SK-N-SH treated with all-trans-retinoic acid at 6 μM for 48 hours (cell line): ENCODE measurements around the gene DIPK1A.
"Not testable (repeated sequence)": the region's sequence is repeated elsewhere in the genome, so short reads cannot be mapped to it uniquely, and the experiment has no call there.

ENCODE experiments used
- ATAC-seq: fragments of 200-7000 bp; cut with Tn5 transposase; 3 replicates; pipeline ENCODE4 v1.9.1; 2020; ENCODE audit warnings: mild to moderate bottlenecking, moderate library complexity
- ARNTL ChIP-seq: fragments of 450-650 bp; formaldehyde crosslinking; IDR thresholded peaks from 2 replicates; pipeline ENCODE4 v1.5.0; 2020; ENCODE audit warnings: low read depth, mild to moderate bottlenecking, moderate library complexity, borderline replicate concordance
- CSDC2 ChIP-seq: fragments of 250-450 bp; sonication (Bioruptor Pico); IDR thresholded peaks from 2 replicates; pipeline ENCODE4 v1.5.0; 2020; ENCODE audit warnings: mild to moderate bottlenecking, moderate library complexity
- GLIS3 ChIP-seq: fragments of 250-450 bp; sonication (Bioruptor Pico); IDR thresholded peaks from 2 replicates; pipeline ENCODE4 v1.5.0; 2020; ENCODE audit warnings: mild to moderate bottlenecking, moderate library complexity
- ISL1 ChIP-seq: fragments of 250-450 bp; sonication (Bioruptor Pico); IDR thresholded peaks from 2 replicates; pipeline ENCODE4 v2.1.2; 2022; ENCODE audit warnings: mild to moderate bottlenecking, moderate library complexity
- RARB ChIP-seq: fragments of 250-450 bp; sonication (Bioruptor Pico); IDR thresholded peaks from 2 replicates; pipeline ENCODE4 v1.8.0; 2021; ENCODE audit warnings: mild to moderate bottlenecking, moderate library complexity
- SNAI2 ChIP-seq: fragments of 250-450 bp; sonication (Bioruptor Pico); IDR thresholded peaks from 2 replicates; pipeline ENCODE4 v1.5.0; 2020; ENCODE audit warnings: mild to moderate bottlenecking, moderate library complexity
- TCF4 ChIP-seq: fragments of 250-450 bp; sonication (Bioruptor Pico); IDR thresholded peaks from 2 replicates; pipeline ENCODE4 v1.8.0; 2021; ENCODE audit warnings: mild to moderate bottlenecking, moderate library complexity, borderline replicate concordance
- TOX ChIP-seq: fragments of 250-450 bp; sonication (Bioruptor Pico); IDR thresholded peaks from 2 replicates; pipeline ENCODE4 v1.8.0; 2021; ENCODE audit warnings: mild to moderate bottlenecking, moderate library complexity, borderline replicate concordance
- ZC3H10 ChIP-seq: fragments of 250-450 bp; sonication (Bioruptor Pico); IDR thresholded peaks from 2 replicates; pipeline ENCODE4 v1.5.1; 2021; ENCODE audit warnings: mild to moderate bottlenecking, moderate library complexity
- ZFP3 ChIP-seq: fragments of 250-450 bp; sonication (Bioruptor Pico); IDR thresholded peaks from 2 replicates; pipeline ENCODE4 v1.5.0; 2020; ENCODE audit warnings: mild to moderate bottlenecking, moderate library complexity
- ZNF565 ChIP-seq: fragments of 450-650 bp; formaldehyde crosslinking; conservative IDR thresholded peaks from 2 replicates; pipeline ENCODE4 v1.5.0; 2020; ENCODE audit warnings: low read depth, mild to moderate bottlenecking, moderate library complexity
- ZNF8 ChIP-seq: fragments of 450-650 bp; formaldehyde crosslinking; IDR thresholded peaks from 2 replicates; pipeline ENCODE4 v1.5.0; 2020; ENCODE audit warnings: mild to moderate bottlenecking, moderate library complexity
- TF ChIP-seq, protein P1 (sequence below): fragments of 250-450 bp; sonication (Bioruptor Pico); IDR thresholded peaks from 2 replicates; pipeline ENCODE4 v1.5.0; 2020; ENCODE audit warnings: mild to moderate bottlenecking, moderate library complexity
- TF ChIP-seq, protein P2 (sequence below): fragments of 250-450 bp; sonication (Bioruptor Pico); IDR thresholded peaks from 2 replicates; pipeline ENCODE4 v1.5.1; 2021; ENCODE audit warnings: mild to moderate bottlenecking, moderate library complexity
- TF ChIP-seq, protein P3 (sequence below): fragments of 250-450 bp; sonication (Bioruptor Pico); IDR thresholded peaks from 2 replicates; pipeline ENCODE4 v1.8.0; 2021; ENCODE audit warnings: low read depth, mild to moderate bottlenecking, moderate library complexity, borderline replicate concordance
- TF ChIP-seq, protein P4 (sequence below): fragments of 250-450 bp; sonication (Bioruptor Pico); IDR thresholded peaks from 2 replicates; pipeline ENCODE4 v1.8.0; 2020; ENCODE audit warnings: mild to moderate bottlenecking, moderate library complexity, borderline replicate concordance

DIPK1A gene

DNA sequence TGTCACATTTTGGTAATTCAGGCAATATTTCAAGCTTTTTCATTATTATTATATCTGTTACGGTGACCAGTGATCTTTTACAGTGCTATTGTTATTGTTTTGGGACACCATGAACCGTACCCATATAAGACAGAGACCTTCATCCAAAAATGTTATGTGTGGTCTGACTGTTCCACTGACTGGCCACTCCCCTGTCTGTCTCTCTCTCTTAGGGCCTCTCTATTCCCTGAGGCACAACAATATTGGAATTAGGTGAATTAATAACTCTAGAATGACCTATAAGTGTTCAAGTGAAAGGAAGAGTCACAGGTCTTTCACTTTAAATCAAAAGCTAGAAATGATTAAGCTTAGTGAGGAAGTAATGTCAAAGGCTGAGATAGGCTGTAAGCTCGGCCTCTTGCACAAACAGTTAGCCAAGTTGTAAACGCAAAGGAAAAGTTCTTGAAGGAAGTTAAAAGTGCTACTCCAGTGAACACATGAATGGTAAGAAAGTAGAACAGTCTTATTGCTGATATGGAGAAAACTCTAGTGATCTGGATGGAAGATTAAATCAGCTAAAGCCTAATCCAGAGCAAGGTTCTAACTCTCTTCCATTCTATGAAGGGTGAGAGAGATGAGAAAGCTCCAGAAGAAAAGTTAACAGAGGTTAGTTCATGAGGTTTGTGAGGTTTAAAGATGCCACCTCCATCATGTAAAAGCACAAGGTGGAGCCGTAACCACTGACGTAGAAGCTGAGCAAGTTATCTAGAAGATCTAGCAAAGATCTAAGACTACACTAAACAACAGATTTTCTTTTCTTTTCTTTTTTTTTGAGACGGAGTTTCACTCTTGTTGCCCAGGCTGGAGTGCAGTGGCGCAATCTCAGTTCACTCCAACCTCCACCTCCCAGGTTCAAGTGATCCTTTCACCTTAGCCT is 19.7 kb upstream of the DIPK1A start:
- ATAC-seq, result no peak
- TF ChIP-seq ZFP3 (no peak), SNAI2 (CRISPR knock-in tag) (no peak), ARNTL (CRISPR knock-in tag) (no peak), ZC3H10 (CRISPR knock-in tag) (no peak), ISL1 (no peak), GLIS3 (no peak), TOX (no peak), RARB (CRISPR knock-in tag) (no peak), ZNF8 (CRISPR knock-in tag) (no peak), TCF4 (CRISPR knock-in tag) (no peak), CSDC2 (CRISPR knock-in tag) (no peak)
- TF ChIP-seq, protein P1, sequence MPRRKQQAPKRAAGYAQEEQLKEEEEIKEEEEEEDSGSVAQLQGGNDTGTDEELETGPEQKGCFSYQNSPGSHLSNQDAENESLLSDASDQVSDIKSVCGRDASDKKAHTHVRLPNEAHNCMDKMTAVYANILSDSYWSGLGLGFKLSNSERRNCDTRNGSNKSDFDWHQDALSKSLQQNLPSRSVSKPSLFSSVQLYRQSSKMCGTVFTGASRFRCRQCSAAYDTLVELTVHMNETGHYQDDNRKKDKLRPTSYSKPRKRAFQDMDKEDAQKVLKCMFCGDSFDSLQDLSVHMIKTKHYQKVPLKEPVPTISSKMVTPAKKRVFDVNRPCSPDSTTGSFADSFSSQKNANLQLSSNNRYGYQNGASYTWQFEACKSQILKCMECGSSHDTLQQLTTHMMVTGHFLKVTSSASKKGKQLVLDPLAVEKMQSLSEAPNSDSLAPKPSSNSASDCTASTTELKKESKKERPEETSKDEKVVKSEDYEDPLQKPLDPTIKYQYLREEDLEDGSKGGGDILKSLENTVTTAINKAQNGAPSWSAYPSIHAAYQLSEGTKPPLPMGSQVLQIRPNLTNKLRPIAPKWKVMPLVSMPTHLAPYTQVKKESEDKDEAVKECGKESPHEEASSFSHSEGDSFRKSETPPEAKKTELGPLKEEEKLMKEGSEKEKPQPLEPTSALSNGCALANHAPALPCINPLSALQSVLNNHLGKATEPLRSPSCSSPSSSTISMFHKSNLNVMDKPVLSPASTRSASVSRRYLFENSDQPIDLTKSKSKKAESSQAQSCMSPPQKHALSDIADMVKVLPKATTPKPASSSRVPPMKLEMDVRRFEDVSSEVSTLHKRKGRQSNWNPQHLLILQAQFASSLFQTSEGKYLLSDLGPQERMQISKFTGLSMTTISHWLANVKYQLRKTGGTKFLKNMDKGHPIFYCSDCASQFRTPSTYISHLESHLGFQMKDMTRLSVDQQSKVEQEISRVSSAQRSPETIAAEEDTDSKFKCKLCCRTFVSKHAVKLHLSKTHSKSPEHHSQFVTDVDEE, result no peak

DNA sequence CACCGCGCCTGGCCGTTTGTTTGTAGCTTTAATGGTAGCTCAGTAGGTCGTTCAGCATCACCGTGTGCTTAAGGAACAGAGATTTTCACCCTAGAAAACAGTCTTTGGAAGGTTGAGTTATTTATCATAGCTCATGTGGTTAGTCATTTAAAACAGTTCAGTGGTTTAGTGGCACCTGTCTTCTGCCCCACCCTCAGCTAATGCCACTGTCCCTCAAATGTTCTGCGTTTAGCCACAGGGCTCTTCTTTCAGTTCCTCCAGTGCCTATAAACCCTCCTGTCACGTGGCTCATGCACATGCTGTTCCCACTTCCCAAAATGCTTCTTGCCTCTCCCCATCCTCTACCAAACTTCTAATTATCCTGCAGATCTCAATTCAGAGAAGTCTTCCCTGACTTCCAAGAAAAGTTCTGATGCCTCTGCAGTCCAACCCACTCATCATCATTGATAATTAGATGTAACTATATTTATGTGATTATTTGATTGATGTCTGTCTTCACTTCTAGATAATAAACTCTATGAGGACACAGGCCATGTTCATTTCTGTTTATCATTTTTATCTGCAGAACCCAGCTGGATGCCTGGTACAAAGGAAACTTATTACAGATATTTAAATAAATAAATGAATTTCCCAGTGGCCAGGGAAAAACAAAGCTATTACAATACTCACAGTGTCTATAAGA is 14.4 kb upstream of the DIPK1A start:
- no peak for ATAC-seq
- TF ChIP-seq CSDC2 (CRISPR knock-in tag) (no peak), ZNF565 (CRISPR knock-in tag) (no peak), ISL1 (no peak)
- TF ChIP-seq, protein P2, sequence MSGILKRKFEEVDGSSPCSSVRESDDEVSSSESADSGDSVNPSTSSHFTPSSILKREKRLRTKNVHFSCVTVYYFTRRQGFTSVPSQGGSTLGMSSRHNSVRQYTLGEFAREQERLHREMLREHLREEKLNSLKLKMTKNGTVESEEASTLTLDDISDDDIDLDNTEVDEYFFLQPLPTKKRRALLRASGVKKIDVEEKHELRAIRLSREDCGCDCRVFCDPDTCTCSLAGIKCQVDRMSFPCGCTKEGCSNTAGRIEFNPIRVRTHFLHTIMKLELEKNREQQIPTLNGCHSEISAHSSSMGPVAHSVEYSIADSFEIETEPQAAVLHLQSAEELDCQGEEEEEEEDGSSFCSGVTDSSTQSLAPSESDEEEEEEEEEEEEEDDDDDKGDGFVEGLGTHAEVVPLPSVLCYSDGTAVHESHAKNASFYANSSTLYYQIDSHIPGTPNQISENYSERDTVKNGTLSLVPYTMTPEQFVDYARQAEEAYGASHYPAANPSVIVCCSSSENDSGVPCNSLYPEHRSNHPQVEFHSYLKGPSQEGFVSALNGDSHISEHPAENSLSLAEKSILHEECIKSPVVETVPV, result no peak
- TF ChIP-seq, protein P3, sequence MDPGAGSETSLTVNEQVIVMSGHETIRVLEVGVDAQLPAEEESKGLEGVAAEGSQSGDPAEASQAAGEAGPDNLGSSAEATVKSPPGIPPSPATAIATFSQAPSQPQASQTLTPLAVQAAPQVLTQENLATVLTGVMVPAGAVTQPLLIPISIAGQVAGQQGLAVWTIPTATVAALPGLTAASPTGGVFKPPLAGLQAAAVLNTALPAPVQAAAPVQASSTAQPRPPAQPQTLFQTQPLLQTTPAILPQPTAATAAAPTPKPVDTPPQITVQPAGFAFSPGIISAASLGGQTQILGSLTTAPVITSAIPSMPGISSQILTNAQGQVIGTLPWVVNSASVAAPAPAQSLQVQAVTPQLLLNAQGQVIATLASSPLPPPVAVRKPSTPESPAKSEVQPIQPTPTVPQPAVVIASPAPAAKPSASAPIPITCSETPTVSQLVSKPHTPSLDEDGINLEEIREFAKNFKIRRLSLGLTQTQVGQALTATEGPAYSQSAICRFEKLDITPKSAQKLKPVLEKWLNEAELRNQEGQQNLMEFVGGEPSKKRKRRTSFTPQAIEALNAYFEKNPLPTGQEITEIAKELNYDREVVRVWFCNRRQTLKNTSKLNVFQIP (CRISPR knock-in tag), result no peak

DNA sequence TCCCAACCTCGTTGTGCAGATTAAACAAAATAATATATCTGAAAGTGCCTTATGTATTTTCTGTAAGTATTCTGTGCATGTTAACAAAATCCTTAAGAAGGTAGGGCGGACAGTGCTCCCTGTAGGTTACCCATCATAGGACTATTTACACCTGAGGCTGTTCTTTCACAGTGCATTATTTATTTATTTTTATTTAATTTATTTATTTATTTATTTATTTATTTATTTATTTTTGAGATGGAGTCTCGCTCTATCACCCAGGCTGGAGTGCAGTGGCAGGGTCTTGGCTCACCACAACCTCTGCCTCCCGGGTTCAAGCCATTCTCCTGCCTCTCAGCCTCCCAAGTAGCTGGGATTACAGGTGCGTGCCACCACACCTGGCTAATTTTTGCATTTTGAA is 12.8 kb upstream of the DIPK1A start:
- not testable (repeated sequence) for ATAC-seq

DNA sequence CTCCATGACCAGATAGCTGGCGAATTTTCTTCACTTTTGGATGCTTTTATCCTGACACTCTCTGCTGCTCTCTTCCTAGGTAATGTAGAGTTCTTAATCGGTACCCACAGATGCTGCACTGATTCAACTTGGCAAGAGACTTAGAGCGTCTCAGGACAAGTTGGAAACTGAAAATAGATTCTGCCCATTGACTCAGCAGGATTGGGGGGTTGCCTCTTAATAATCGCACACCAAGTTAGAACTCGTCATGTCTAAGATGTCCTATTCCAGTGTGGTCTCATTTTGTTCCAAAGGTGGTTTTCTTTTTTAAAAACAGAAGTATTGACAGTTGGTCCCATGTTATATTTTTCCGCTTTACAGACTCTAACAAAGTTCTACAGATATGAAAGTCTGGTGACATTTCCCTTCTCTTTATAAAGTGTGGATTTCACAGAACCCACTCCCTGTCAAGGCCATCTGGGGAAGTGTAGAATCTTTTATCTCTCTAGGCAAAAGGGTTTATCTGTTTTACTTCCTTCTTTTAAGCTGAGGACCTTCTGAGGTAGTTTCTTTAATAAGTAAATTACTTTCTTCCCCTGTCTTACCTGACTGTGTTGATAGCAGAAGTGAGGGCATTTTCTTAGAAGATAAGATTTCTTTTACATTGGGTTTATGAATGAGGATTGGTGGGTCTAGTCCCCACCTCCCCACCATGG is 12.1 kb upstream of the DIPK1A start:
- TF ChIP-seq ZFP3, result no peak
- TF ChIP-seq, protein P4, sequence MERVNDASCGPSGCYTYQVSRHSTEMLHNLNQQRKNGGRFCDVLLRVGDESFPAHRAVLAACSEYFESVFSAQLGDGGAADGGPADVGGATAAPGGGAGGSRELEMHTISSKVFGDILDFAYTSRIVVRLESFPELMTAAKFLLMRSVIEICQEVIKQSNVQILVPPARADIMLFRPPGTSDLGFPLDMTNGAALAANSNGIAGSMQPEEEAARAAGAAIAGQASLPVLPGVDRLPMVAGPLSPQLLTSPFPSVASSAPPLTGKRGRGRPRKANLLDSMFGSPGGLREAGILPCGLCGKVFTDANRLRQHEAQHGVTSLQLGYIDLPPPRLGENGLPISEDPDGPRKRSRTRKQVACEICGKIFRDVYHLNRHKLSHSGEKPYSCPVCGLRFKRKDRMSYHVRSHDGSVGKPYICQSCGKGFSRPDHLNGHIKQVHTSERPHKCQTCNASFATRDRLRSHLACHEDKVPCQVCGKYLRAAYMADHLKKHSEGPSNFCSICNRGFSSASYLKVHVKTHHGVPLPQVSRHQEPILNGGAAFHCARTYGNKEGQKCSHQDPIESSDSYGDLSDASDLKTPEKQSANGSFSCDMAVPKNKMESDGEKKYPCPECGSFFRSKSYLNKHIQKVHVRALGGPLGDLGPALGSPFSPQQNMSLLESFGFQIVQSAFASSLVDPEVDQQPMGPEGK (CRISPR knock-in tag), result no peak
- ATAC-seq, result no peak
